ENCODE results near the gene P2RX7. TPM values are rescaled to one million over a fixed set of nuclear protein-coding genes. Genes with fewer than 3 reads are reported as not detected.

Gene P2RX7
- polyA plus RNA-seq, 1 of the 3 experiments (the other 2 are of a cell fraction), result 0.43 TPM

GRCh38 chr12:121120323-121120722, 12.4 kb upstream of the P2RX7 start:
- no peak overlapping the region for H3K4me2 ChIP-seq
- no peaks in the 10 kb centered on the region for H3K4me1 ChIP-seq (ENCODE audit: control insufficient read depth in 1 of 2, insufficient read depth in 2 of 2, low read depth in 1 of 2, low read length in 1 of 2)
- no peak overlapping the region for H3K4me3 ChIP-seq (ENCODE audit: low read depth in 2 of 2, low read length in 1 of 2)
- ChIA-PET CTCF (interaction anchor here (0.9 to 1.9 kb wide), 2 partner anchors 10 to 432 kb away, joined by 3 to 12 read pairs; no protein-coding TSS in a partner anchor), POLR2A (no interaction called here)
- no peak overlapping the region for H3K9ac ChIP-seq
- no peaks in the 10 kb centered on the region for H3F3A ChIP-seq (replicated peaks; ENCODE audit: insufficient read depth)
- WGBS (ENCODE audit: low lambda C conversion rate), result 30% methylated on average over 6 of the region's 6 CpGs
- no peaks in the 10 kb centered on the region for H3K9me2 ChIP-seq
- H3K27me3 ChIP-seq (ENCODE audit: insufficient read depth), result no peaks in the 10 kb centered on the region; the same call in 1 of the 2 replicates
- no peaks in the 10 kb centered on the region for H3K36me3 ChIP-seq (replicated peaks in 1 of 2; ENCODE audit: control insufficient read depth in 1 of 2, insufficient read depth in 2 of 2, low read length in 1 of 2)
- no peaks in the 10 kb centered on the region for H3K79me2 ChIP-seq (ENCODE audit: insufficient read depth)
- TF ChIP-seq MEF2A (IDR thresholded peaks at IDR 0.05; ENCODE audit: borderline replicate concordance, low read depth) (no peak), FOSL2 (IDR thresholded peaks at IDR 0.05; ENCODE audit: borderline replicate concordance, low read depth) (peak; percentile 63; the same call in 1 of the 2 replicates), MAX (IDR thresholded peaks at IDR 0.05; ENCODE audit: low read depth) (0 out of 2 replicates have a peak, but pooled peaks have one; percentile 28), SMC3 (IDR thresholded peaks at IDR 0.05; ENCODE audit: low read depth, low read length) (no peak), NFIC (IDR thresholded peaks at IDR 0.05; ENCODE audit: borderline replicate concordance) (no peak), RAD21 (IDR thresholded peaks at IDR 0.05; ENCODE audit: low read length) (no peak), JUND (IDR thresholded peaks at IDR 0.05) (peak; percentile 68), FOXJ3 (CRISPR knock-in tag; IDR thresholded peaks at IDR 0.05) (no peak), EZH2phosphoT487 (IDR thresholded peaks at IDR 0.05; ENCODE audit: borderline replicate concordance, low read depth) (no peak), TCF12 (IDR thresholded peaks at IDR 0.05) (peak; percentile 33; the same call in 1 of the 2 replicates), ZBTB33 (IDR thresholded peaks at IDR 0.05; ENCODE audit: borderline replicate concordance, low read depth) (no peak)
- no peaks in the 10 kb centered on the region for H3K9me3 ChIP-seq
- H3K27ac ChIP-seq (ENCODE audit: low read depth in 2 of 2, low read length in 1 of 2), result no peak overlapping the region
- no peak overlapping the region for H2AFZ ChIP-seq (ENCODE audit: low read depth)
- H4K20me1 ChIP-seq (ENCODE audit: insufficient read depth), result no peaks in the 10 kb centered on the region
- no peak for DNase-seq

- 58% methylated on average over 7 of the region's 8 CpGs for WGBS (ENCODE audit: low lambda C conversion rate)
- H3K9me3 ChIP-seq, result no peaks in the 10 kb centered on the region
- H3K36me3 ChIP-seq (replicated peaks in 1 of 2; ENCODE audit: control insufficient read depth in 1 of 2, insufficient read depth in 2 of 2, low read length in 1 of 2), result no peaks in the 10 kb centered on the region
- no peak for DNase-seq
- no peak overlapping the region for H2AFZ ChIP-seq (ENCODE audit: low read depth)
- H3K4me1 ChIP-seq (ENCODE audit: control insufficient read depth in 1 of 2, insufficient read depth in 2 of 2, low read depth in 1 of 2, low read length in 1 of 2), result no peaks in the 10 kb centered on the region
- H4K20me1 ChIP-seq (ENCODE audit: insufficient read depth), result no peaks in the 10 kb centered on the region
- H3K4me3 ChIP-seq (ENCODE audit: low read depth in 2 of 2, low read length in 1 of 2), result no peak overlapping the region
- no peaks in the 10 kb centered on the region; the same call in 1 of the 2 replicates for H3K27me3 ChIP-seq (ENCODE audit: insufficient read depth)
- ChIA-PET POLR2A (no interaction called here), CTCF (interaction anchor here (2.1 kb wide), 1 partner anchor 60 kb away, joined by 6 read pairs; no protein-coding TSS in a partner anchor)
- no peaks in the 10 kb centered on the region for H3K79me2 ChIP-seq (ENCODE audit: insufficient read depth)
- no peak overlapping the region for H3K9ac ChIP-seq
- H3K4me2 ChIP-seq, result no peak overlapping the region
- H3K27ac ChIP-seq (ENCODE audit: low read depth in 2 of 2, low read length in 1 of 2), result no peak overlapping the region
- H3F3A ChIP-seq (replicated peaks; ENCODE audit: insufficient read depth), result no peaks in the 10 kb centered on the region
- TF ChIP-seq MEF2A (IDR thresholded peaks at IDR 0.05; ENCODE audit: borderline replicate concordance, low read depth) (no peak), ZBTB33 (IDR thresholded peaks at IDR 0.05; ENCODE audit: borderline replicate concordance, low read depth) (no peak), TEAD4 (IDR thresholded peaks at IDR 0.05; ENCODE audit: borderline replicate concordance, insufficient read depth) (no peak), EP300 (IDR thresholded peaks at IDR 0.05; ENCODE audit: borderline replicate concordance in 1 of 2, low read depth in 1 of 2, low read length in 1 of 2) (no peak), IRF3 (IDR thresholded peaks at IDR 0.05; ENCODE audit: low read depth, low read length) (no peak)
- no peaks in the 10 kb centered on the region for H3K9me2 ChIP-seq
These were observed 11.5 kb upstream of the P2RX7 start for GRCh38 chr12:121120989-121121755.
